HepG2 (cell line): Measurements from ENCODE around the gene SURF6. TPM values are rescaled to one million over a fixed set of nuclear protein-coding genes. Genes with fewer than 3 reads are reported as not detected.

ENCODE experiments used
- BRD4 ChIP-seq: sonication (generic); formaldehyde crosslinking; IDR thresholded peaks from 2 replicates; pipeline ENCODE4 v1.4.0; 2020; ENCODE audit warnings: missing genetic modification reagents
- CAMTA2 ChIP-seq: sonication (generic); formaldehyde crosslinking; IDR thresholded peaks from 2 replicates; pipeline ENCODE4 v1.4.0; 2020; ENCODE audit warnings: mild to moderate bottlenecking, missing genetic modification reagents, borderline replicate concordance
- GPN1 ChIP-seq: sonication (generic); formaldehyde crosslinking; IDR thresholded peaks from 2 replicates; pipeline ENCODE4 v1.5.1; 2020; ENCODE audit warnings: missing genetic modification reagents, borderline replicate concordance
- NCOA1 ChIP-seq: sonication (generic); formaldehyde crosslinking; IDR thresholded peaks from 2 replicates; pipeline ENCODE4 v1.9.0; 2021; ENCODE audit warnings: missing genetic modification reagents
- NFE2 ChIP-seq: sonication (generic); formaldehyde crosslinking; IDR thresholded peaks from 2 replicates; pipeline ENCODE4 v1.4.0; 2020; ENCODE audit warnings: missing genetic modification reagents
- NR3C1 ChIP-seq: sonication (generic); formaldehyde crosslinking; IDR thresholded peaks from 2 replicates; pipeline ENCODE4 v1.4.0; 2020; ENCODE audit warnings: missing genetic modification reagents
- PHB2 ChIP-seq: fragments of 450-650 bp; IDR thresholded peaks from 2 replicates; pipeline ENCODE4 v1.6.1; 2018; ENCODE audit not compliant: partially characterized antibody
- REXO4 ChIP-seq: sonication (generic); formaldehyde crosslinking; IDR thresholded peaks from 2 replicates; pipeline ENCODE4 v1.8.0; 2022; ENCODE audit warnings: missing genetic modification reagents, mild to moderate bottlenecking, borderline replicate concordance
- RFXANK ChIP-seq: IDR thresholded peaks from 2 replicates; pipeline ENCODE4 v1.6.1; 2016
- SAFB2 ChIP-seq: sonication (generic); formaldehyde crosslinking; IDR thresholded peaks from 2 replicates; pipeline ENCODE4 v1.5.1; 2020; ENCODE audit warnings: missing genetic modification reagents, low read depth, mild to moderate bottlenecking, borderline replicate concordance
- YEATS2 ChIP-seq: sonication (generic); formaldehyde crosslinking; IDR thresholded peaks from 2 replicates; pipeline ENCODE4 v1.4.0; 2020; ENCODE audit warnings: missing genetic modification reagents, borderline replicate concordance
- ZNF136 ChIP-seq: sonication (generic); formaldehyde crosslinking; IDR thresholded peaks from 2 replicates; pipeline ENCODE4 v1.8.1; 2022; ENCODE audit warnings: low read depth, mild to moderate bottlenecking, moderate library complexity, missing genetic modification reagents
- ZNF326 ChIP-seq: sonication (generic); formaldehyde crosslinking; IDR thresholded peaks from 2 replicates; pipeline ENCODE4 v1.4.0; 2020; ENCODE audit warnings: missing genetic modification reagents, borderline replicate concordance
- ZNF331 ChIP-seq: sonication (generic); formaldehyde crosslinking; IDR thresholded peaks from 2 replicates; pipeline ENCODE4 v1.4.0; 2020; ENCODE audit warnings: missing genetic modification reagents
- ZNF589 ChIP-seq: sonication (generic); formaldehyde crosslinking; conservative IDR thresholded peaks from 2 replicates; pipeline ENCODE4 v1.8.0; 2022; ENCODE audit warnings: mild to moderate bottlenecking, moderate library complexity, missing genetic modification reagents
- ZZZ3 ChIP-seq: sonication (generic); formaldehyde crosslinking; IDR thresholded peaks from 2 replicates; pipeline ENCODE4 v1.4.0; 2020; ENCODE audit warnings: missing genetic modification reagents, mild to moderate bottlenecking, borderline replicate concordance
- polyA plus RNA-seq, 8 experiments: library from polyadenylated mRNA; depleted of rRNA in 3 of 8; stranded (reverse) in 7 of 8; unstranded in 1 of 8; fragments of >200 nt; fragmentation: Illumina TruSeq in 4 of 8; extraction: Trizol in 4 of 8; gene quantifications; 2 replicates each; pipeline versions ENCODE4 v1.2.1 to v1.2.3, GENCODE V29; 2011 to 2016; ENCODE audit warnings: low read depth in 4 of 8, missing spikeins in 1 of 8, mixed read lengths in 1 of 8; ENCODE audit not compliant: insufficient read depth in 1 of 8
- total RNA-seq, 5 experiments: library from RNA; depleted of rRNA; stranded (reverse); fragments of >200 nt; fragmentation: Illumina TruSeq; extraction: Trizol; gene quantifications; 2 replicates each; pipeline ENCODE4 v1.2.3, GENCODE V29; 2016; ENCODE audit warnings: low read depth in 1 of 5
- TF ChIP-seq, protein P1 (sequence below): sonication (generic); formaldehyde crosslinking; IDR thresholded peaks from 2 replicates; pipeline ENCODE4 v1.8.0; 2022; ENCODE audit warnings: mild to moderate bottlenecking, missing genetic modification reagents, moderate library complexity
- TF ChIP-seq, protein P2 (sequence below): sonication (generic); formaldehyde crosslinking; IDR thresholded peaks from 2 replicates; pipeline ENCODE4 v1.4.0; 2020; ENCODE audit warnings: missing genetic modification reagents
- TF ChIP-seq, protein P3 (sequence below): sonication (generic); formaldehyde crosslinking; IDR thresholded peaks from 2 replicates; pipeline ENCODE4; 2020; ENCODE audit warnings: missing genetic modification reagents, mild to moderate bottlenecking, borderline replicate concordance
- TF ChIP-seq, protein P4 (sequence below): sonication (generic); formaldehyde crosslinking; IDR thresholded peaks from 2 replicates; pipeline ENCODE4 v1.5.1; 2020; ENCODE audit warnings: mild to moderate bottlenecking, missing genetic modification reagents, moderate library complexity

Gene SURF6
- total and polyA plus RNA-seq, 2 of the 13 experiments (the other 11 are each of a cell fraction or from before 2014, with no cell fraction given) = 5.9 to 14.7 TPM

DNA sequence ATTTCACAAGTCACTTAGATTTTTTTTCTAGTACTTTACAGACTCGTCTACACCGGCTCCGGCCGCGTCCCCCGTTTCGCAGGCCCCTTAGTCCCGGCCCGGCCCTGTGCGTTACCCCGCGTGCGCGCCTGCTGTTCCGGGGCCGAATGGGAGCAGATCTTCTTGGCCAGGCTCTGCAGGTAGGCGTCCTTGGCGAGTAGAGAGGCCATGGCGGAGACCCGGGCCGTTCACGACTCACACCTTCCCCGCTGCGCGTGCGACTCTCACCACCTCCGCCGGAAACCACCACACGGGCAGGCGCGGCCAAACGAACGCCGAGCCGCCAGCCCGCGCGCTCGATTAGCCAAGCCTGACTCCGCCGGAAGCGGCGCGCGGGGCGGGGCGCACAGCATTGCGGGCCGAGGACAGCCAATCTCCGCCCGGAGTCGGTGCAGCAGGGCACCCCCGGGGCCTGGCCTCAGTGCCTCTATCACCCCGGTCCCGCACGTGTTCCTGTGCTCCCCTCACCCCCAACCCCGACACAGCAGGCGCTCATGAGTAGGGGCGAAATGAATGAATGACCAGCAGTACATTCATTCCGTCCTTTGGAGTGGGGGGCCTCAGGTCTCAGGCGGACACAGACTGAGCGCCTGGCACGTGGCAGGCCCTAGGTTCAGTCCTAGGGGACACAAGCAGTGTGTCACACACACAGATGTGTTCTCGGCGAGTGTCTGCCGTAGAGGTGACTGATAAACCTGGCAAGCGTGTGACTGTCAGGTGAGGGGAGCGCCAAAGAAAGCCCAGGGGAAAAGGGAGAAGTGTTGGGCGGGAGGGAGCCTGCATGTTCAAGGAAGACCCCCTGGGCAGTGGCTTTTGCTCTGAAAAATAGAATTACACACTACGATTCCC lies at the start of gene SURF6 (continued):
- peak; percentile 88; the same call in 1 of the 2 replicates for TF ChIP-seq SAFB2
- TF ChIP-seq, protein P1, sequence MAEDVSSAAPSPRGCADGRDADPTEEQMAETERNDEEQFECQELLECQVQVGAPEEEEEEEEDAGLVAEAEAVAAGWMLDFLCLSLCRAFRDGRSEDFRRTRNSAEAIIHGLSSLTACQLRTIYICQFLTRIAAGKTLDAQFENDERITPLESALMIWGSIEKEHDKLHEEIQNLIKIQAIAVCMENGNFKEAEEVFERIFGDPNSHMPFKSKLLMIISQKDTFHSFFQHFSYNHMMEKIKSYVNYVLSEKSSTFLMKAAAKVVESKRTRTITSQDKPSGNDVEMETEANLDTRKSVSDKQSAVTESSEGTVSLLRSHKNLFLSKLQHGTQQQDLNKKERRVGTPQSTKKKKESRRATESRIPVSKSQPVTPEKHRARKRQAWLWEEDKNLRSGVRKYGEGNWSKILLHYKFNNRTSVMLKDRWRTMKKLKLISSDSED (CRISPR knock-in tag) = no peak
- peak; percentile 95 for TF ChIP-seq ZNF589 (CRISPR knock-in tag)
- TF ChIP-seq ZZZ3 = peak; percentile 89
- TF ChIP-seq PHB2 = no peak
- no peak for TF ChIP-seq NFE2 (CRISPR knock-in tag)
- peak; percentile 98 for TF ChIP-seq YEATS2 (CRISPR knock-in tag)
- no peak; the same call in 1 of the 2 replicates for TF ChIP-seq GPN1
- TF ChIP-seq, protein P2, sequence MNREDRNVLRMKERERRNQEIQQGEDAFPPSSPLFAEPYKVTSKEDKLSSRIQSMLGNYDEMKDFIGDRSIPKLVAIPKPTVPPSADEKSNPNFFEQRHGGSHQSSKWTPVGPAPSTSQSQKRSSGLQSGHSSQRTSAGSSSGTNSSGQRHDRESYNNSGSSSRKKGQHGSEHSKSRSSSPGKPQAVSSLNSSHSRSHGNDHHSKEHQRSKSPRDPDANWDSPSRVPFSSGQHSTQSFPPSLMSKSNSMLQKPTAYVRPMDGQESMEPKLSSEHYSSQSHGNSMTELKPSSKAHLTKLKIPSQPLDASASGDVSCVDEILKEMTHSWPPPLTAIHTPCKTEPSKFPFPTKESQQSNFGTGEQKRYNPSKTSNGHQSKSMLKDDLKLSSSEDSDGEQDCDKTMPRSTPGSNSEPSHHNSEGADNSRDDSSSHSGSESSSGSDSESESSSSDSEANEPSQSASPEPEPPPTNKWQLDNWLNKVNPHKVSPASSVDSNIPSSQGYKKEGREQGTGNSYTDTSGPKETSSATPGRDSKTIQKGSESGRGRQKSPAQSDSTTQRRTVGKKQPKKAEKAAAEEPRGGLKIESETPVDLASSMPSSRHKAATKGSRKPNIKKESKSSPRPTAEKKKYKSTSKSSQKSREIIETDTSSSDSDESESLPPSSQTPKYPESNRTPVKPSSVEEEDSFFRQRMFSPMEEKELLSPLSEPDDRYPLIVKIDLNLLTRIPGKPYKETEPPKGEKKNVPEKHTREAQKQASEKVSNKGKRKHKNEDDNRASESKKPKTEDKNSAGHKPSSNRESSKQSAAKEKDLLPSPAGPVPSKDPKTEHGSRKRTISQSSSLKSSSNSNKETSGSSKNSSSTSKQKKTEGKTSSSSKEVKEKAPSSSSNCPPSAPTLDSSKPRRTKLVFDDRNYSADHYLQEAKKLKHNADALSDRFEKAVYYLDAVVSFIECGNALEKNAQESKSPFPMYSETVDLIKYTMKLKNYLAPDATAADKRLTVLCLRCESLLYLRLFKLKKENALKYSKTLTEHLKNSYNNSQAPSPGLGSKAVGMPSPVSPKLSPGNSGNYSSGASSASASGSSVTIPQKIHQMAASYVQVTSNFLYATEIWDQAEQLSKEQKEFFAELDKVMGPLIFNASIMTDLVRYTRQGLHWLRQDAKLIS (CRISPR knock-in tag) = peak; percentile 50; the same call in 1 of the 2 replicates
- no peak; the same call in 1 of the 2 replicates for TF ChIP-seq ZNF136 (CRISPR knock-in tag)
- TF ChIP-seq REXO4 (CRISPR knock-in tag) = no peak
- TF ChIP-seq, protein P3, sequence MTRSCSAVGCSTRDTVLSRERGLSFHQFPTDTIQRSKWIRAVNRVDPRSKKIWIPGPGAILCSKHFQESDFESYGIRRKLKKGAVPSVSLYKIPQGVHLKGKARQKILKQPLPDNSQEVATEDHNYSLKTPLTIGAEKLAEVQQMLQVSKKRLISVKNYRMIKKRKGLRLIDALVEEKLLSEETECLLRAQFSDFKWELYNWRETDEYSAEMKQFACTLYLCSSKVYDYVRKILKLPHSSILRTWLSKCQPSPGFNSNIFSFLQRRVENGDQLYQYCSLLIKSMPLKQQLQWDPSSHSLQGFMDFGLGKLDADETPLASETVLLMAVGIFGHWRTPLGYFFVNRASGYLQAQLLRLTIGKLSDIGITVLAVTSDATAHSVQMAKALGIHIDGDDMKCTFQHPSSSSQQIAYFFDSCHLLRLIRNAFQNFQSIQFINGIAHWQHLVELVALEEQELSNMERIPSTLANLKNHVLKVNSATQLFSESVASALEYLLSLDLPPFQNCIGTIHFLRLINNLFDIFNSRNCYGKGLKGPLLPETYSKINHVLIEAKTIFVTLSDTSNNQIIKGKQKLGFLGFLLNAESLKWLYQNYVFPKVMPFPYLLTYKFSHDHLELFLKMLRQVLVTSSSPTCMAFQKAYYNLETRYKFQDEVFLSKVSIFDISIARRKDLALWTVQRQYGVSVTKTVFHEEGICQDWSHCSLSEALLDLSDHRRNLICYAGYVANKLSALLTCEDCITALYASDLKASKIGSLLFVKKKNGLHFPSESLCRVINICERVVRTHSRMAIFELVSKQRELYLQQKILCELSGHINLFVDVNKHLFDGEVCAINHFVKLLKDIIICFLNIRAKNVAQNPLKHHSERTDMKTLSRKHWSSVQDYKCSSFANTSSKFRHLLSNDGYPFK (CRISPR knock-in tag) = peak; percentile 92
- TF ChIP-seq NCOA1 = no peak; the same call in 1 of the 2 replicates
- TF ChIP-seq BRD4 = 0 out of 2 replicates have a peak, but pooled peaks have one; percentile 46
- peak; percentile 73; the same call in 1 of the 2 replicates for TF ChIP-seq CAMTA2 (CRISPR knock-in tag)
- TF ChIP-seq NR3C1 (CRISPR knock-in tag) = no peak
- TF ChIP-seq ZNF326 = peak; percentile 97
- TF ChIP-seq RFXANK (CRISPR knock-in tag) = peak; percentile 41; the same call in 1 of the 2 replicates
- TF ChIP-seq, protein P4, sequence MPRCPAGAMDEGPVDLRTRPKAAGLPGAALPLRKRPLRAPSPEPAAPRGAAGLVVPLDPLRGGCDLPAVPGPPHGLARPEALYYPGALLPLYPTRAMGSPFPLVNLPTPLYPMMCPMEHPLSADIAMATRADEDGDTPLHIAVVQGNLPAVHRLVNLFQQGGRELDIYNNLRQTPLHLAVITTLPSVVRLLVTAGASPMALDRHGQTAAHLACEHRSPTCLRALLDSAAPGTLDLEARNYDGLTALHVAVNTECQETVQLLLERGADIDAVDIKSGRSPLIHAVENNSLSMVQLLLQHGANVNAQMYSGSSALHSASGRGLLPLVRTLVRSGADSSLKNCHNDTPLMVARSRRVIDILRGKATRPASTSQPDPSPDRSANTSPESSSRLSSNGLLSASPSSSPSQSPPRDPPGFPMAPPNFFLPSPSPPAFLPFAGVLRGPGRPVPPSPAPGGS (CRISPR knock-in tag) = peak; percentile 82
- peak; percentile 91 for TF ChIP-seq ZNF331 (CRISPR knock-in tag)
